ENCODE measurements around the gene THUMPD2. TPM values are rescaled to one million over a fixed set of nuclear protein-coding genes. Genes with fewer than 3 reads are reported as not detected.

Gene THUMPD2
- 10 to 100 TPM in 6 of 7 donors, 1 to 10 TPM in 1; 8.7 to 16.9 (median 13.3) TPM for total RNA-seq
- polyA plus RNA-seq: 10 to 100 TPM; 12.7 to 15.5 (median 13.2) TPM
- long read RNA-seq, donor 1, partial matches to known transcripts: 5 of 7 reads
- long read RNA-seq, donor 1, other reads (novel, unspliced or antisense): 0 of 7 reads
- long read RNA-seq, donor 2, partial matches to known transcripts: 0 of 1 reads
- long read RNA-seq, donor 2, other reads (novel, unspliced or antisense): 0 of 1 reads

GRCh38 chr2:39778775-39779340, at the start of gene THUMPD2:
TSS of gene THUMPD2 (minus strand) at chr2:39779258. CDS start at chr2:39779239, 19 bp downstream.
- H3K27ac ChIP-seq: peak within 1 kb of the TSS; percentile 82 to 92 (median 86)
- no peaks in the 10 kb centered on the region for H3K9me3 ChIP-seq
- intact Hi-C loops (cut with DNase I; ENCODE audit: low total_unique reads): no loop called here
- 0 to 2% (median 0%) methylated on average over 15 to 54 of the region's 54 CpGs for WGBS, 5 donors
- H3K4me3 ChIP-seq: peak within 1 kb of the TSS; percentile 57 to 96 (median 84)
- H3K36me3 ChIP-seq: no peaks in the 10 kb centered on the region
- H3K27me3 ChIP-seq (replicated peaks in 1 of 7): no peaks in the 10 kb centered on the region
- TF ChIP-seq CTCF (IDR thresholded peaks at IDR 0.05 in 8 of 11, conservative IDR thresholded peaks at IDR 0.05 in 3 of 11) (no peak), POLR2AphosphoS5 (IDR thresholded peaks at IDR 0.05) (peak; percentile 91 to 93 (median 92)), POLR2A (IDR thresholded peaks at IDR 0.05) (peak in 2 of 3 donors; percentile 24 to 34)
- H3K4me1 ChIP-seq: peaks cover 14 to 76% (median 54%) of the 10 kb centered on the region in 6 donors
- peak; percentile 92 for DNase-seq

GRCh38 chr2:39821871-39822270, 42.8 kb upstream of the THUMPD2 start:
- DNase-seq: no peak
- H3K9me3 ChIP-seq: no peaks in the 10 kb centered on the region
- H3K27me3 ChIP-seq (replicated peaks in 1 of 7): no peaks in the 10 kb centered on the region
- no peak overlapping the region for H3K27ac ChIP-seq
- H3K4me3 ChIP-seq: no peak overlapping the region
- no peaks in the 10 kb centered on the region for H3K4me1 ChIP-seq
- intact Hi-C loops (cut with DNase I; ENCODE audit: low total_unique reads): no loop called here
- TF ChIP-seq CTCF (IDR thresholded peaks at IDR 0.05 in 8 of 11, conservative IDR thresholded peaks at IDR 0.05 in 3 of 11) (no peak), POLR2AphosphoS5 (IDR thresholded peaks at IDR 0.05) (no peak), POLR2A (IDR thresholded peaks at IDR 0.05) (no peak)
- H3K36me3 ChIP-seq: no peaks in the 10 kb centered on the region
- 72 to 88% (median 79%) methylated on average over 3 of the region's 3 CpGs for WGBS, 5 donors

GRCh38 chr2:39816845-39817244, 37.8 kb upstream of the THUMPD2 start:
- no peaks in the 10 kb centered on the region for H3K27me3 ChIP-seq (replicated peaks in 1 of 7)
- no peaks in the 10 kb centered on the region for H3K36me3 ChIP-seq
- 85 to 91% (median 87%) methylated on average over 8 of the region's 8 CpGs for WGBS, 5 donors
- H3K4me3 ChIP-seq: no peak overlapping the region
- no peak overlapping the region for H3K27ac ChIP-seq
- no peak for TF ChIP-seq CTCF (IDR thresholded peaks at IDR 0.05 in 8 of 11, conservative IDR thresholded peaks at IDR 0.05 in 3 of 11)
- no peak for TF ChIP-seq POLR2AphosphoS5 (IDR thresholded peaks at IDR 0.05)
- no peak for TF ChIP-seq POLR2A (IDR thresholded peaks at IDR 0.05)
- intact Hi-C loops (cut with DNase I; ENCODE audit: low total_unique reads): no loop called here
- peak; percentile 51 for DNase-seq
- peaks cover 0 to 17% (median 1%) of the 10 kb centered on the region in 8 donors for H3K9me3 ChIP-seq
- H3K4me1 ChIP-seq: no peaks in the 10 kb centered on the region

- TF ChIP-seq POLR2A (IDR thresholded peaks at IDR 0.05) (no peak), POLR2AphosphoS5 (IDR thresholded peaks at IDR 0.05) (no peak), CTCF (IDR thresholded peaks at IDR 0.05 in 8 of 11, conservative IDR thresholded peaks at IDR 0.05 in 3 of 11) (no peak)
- Histone ChIP-seq H3K4me3 (no peak overlapping the region), H3K27ac (no peak overlapping the region), H3K9me3 (peaks cover 0 to 20% (median 1%) of the 10 kb centered on the region in 8 donors), H3K36me3 (no peaks in the 10 kb centered on the region), H3K4me1 (no peaks in the 10 kb centered on the region), H3K27me3 (replicated peaks in 1 of 7) (no peaks in the 10 kb centered on the region)
- 92 to 97% (median 95%) methylated on average over 3 of the region's 3 CpGs for WGBS, 5 donors
- no peak for DNase-seq
- intact Hi-C loops (cut with DNase I; ENCODE audit: low total_unique reads): no loop called here
Measured at GRCh38 chr2:39816428-39816827, 37.4 kb upstream of the THUMPD2 start.

Measured in spleen (tissue), 13 donors.